Neural cell (in vitro differentiated cells): ENCODE measurements around the gene OPRL1. TPM values are rescaled to one million over a fixed set of nuclear protein-coding genes. Genes with fewer than 3 reads are reported as not detected.

Experiments used
- H2AFZ ChIP-seq: fragments of 200-600, 300-800 bp; sonication (generic), shearing (Covaris generic); 2 replicates; pipeline ENCODE4 v1.6.0; 2014; ENCODE audit warnings: low read depth, mild to moderate bottlenecking, antibody characterized with exemption, low read length, moderate library complexity
- H3F3A ChIP-seq: fragments of 200-600 bp; shearing (Covaris generic); 2 replicates; pipeline ENCODE4 v1.6.1; 2016; ENCODE audit warnings: mild to moderate bottlenecking, moderate library complexity, mixed read lengths, antibody characterized with exemption, low read length; ENCODE audit not compliant: insufficient read depth, poor library complexity, severe bottlenecking
- H3K27ac ChIP-seq: fragments of 200-600, 300-800 bp; sonication (generic), shearing (Covaris generic); 2 replicates; pipeline ENCODE4 v1.5.1; 2014; ENCODE audit warnings: mild to moderate bottlenecking, low read length, moderate library complexity
- H3K27me3 ChIP-seq: fragments of 300-800, 200-600 bp; sonication (generic), shearing (Covaris generic); 2 replicates; pipeline ENCODE4 v1.6.0; 2014; ENCODE audit warnings: mild to moderate bottlenecking, low read depth, low read length, moderate library complexity; ENCODE audit not compliant: insufficient read depth
- H3K36me3 ChIP-seq: fragments of 300-800, 200-600 bp; sonication (generic), shearing (Covaris generic); 2 replicates; pipeline ENCODE4 v1.5.1; 2014; ENCODE audit warnings: mild to moderate bottlenecking, antibody characterized with exemption, low read length, moderate library complexity; ENCODE audit not compliant: insufficient read depth
- H3K4me2 ChIP-seq: fragments of 300-800, 200-600 bp; sonication (generic), shearing (Covaris generic); 2 replicates; pipeline ENCODE4 v1.6.0; 2014; ENCODE audit warnings: mild to moderate bottlenecking, low read length
- H3K4me3 ChIP-seq: fragments of 300-800, 200-600 bp; sonication (generic), shearing (Covaris generic); 2 replicates; pipeline ENCODE4 v1.5.1; 2014; ENCODE audit warnings: mild to moderate bottlenecking, low read length, moderate library complexity
- H3K79me2 ChIP-seq: fragments of 200-600 bp; shearing (Covaris generic); replicated peaks from 2 replicates; pipeline ENCODE4 v1.6.0; 2014; ENCODE audit warnings: mild to moderate bottlenecking, low read length, moderate library complexity; ENCODE audit not compliant: insufficient read depth
- H3K9ac ChIP-seq: fragments of 300-800, 200-600 bp; sonication (generic), shearing (Covaris generic); 2 replicates; pipeline ENCODE4 v1.6.1; 2016; ENCODE audit warnings: mild to moderate bottlenecking, low read length, mixed read lengths
- H3K9me2 ChIP-seq: fragments of 200-600 bp; shearing (Covaris generic); 2 replicates; pipeline ENCODE4 v1.6.1; 2016; ENCODE audit warnings: mild to moderate bottlenecking, low read length, mixed read lengths; ENCODE audit not compliant: insufficient read depth
- H3K9me3 ChIP-seq: fragments of 200-600, 300-800 bp; sonication (generic), shearing (Covaris generic); 2 replicates; pipeline ENCODE4 v1.6.1; 2016; ENCODE audit warnings: mild to moderate bottlenecking, mixed run types, low read length, moderate library complexity, mixed read lengths
- H4K20me1 ChIP-seq: fragments of 200-600 bp; shearing (Covaris generic); 2 replicates; pipeline ENCODE4 v1.6.1; 2016; ENCODE audit warnings: mild to moderate bottlenecking, mixed run types; ENCODE audit not compliant: insufficient read depth
- EP300 ChIP-seq: fragments of 450-650 bp; conservative IDR thresholded peaks from 2 replicates; pipeline ENCODE4 v1.6.1; 2014; ENCODE audit warnings: antibody characterized with exemption, mild to moderate bottlenecking, moderate library complexity; ENCODE audit not compliant: poor library complexity, severe bottlenecking
- EZH2 ChIP-seq: fragments of 200-600, 300-800 bp; shearing (Covaris generic), sonication (generic); IDR thresholded peaks from 2 replicates; pipeline ENCODE4 v1.6.1; 2014; ENCODE audit warnings: antibody characterized with exemption, low read length, borderline replicate concordance, mild to moderate bottlenecking; ENCODE audit not compliant: insufficient read depth, poor library complexity, severe bottlenecking
- MXI1 ChIP-seq: fragments of 450-650 bp; conservative IDR thresholded peaks from 2 replicates; pipeline ENCODE4 v1.6.1; 2014; ENCODE audit warnings: antibody characterized with exemption, mild to moderate bottlenecking; ENCODE audit not compliant: poor library complexity, severe bottlenecking
- POLR2AphosphoS5 ChIP-seq: IDR thresholded peaks from 2 replicates; pipeline ENCODE4 v1.6.1; 2012
- RAD21 ChIP-seq: fragments of 450-650 bp; conservative IDR thresholded peaks from 2 replicates; pipeline ENCODE4 v1.6.1; 2014; ENCODE audit warnings: antibody characterized with exemption, mild to moderate bottlenecking, moderate library complexity
- SMC3 ChIP-seq: fragments of 450-650 bp; conservative IDR thresholded peaks from 2 replicates; pipeline ENCODE4 v1.6.1; 2014; ENCODE audit warnings: antibody characterized with exemption, mild to moderate bottlenecking, moderate library complexity; ENCODE audit not compliant: poor library complexity
- TAF1 ChIP-seq: IDR thresholded peaks from 2 replicates; pipeline ENCODE4 v1.6.1; 2012; ENCODE audit warnings: low read depth
- polyA plus RNA-seq: library from polyadenylated mRNA; depleted of rRNA; stranded (reverse); fragments of >200 nt; gene quantifications from 2 replicates; pipeline ENCODE4 v1.2.3, GENCODE V29; 2014
- TF ChIP-seq, protein P1 (sequence below): fragments of 450-650 bp; IDR thresholded peaks from 2 replicates; pipeline ENCODE4 v1.5.1; 2014; ENCODE audit warnings: antibody characterized with exemption, mild to moderate bottlenecking, moderate library complexity; ENCODE audit not compliant: poor library complexity, severe bottlenecking
- TF ChIP-seq, protein P2 (sequence below): IDR thresholded peaks from 2 replicates; pipeline ENCODE4 v1.6.1; 2012; ENCODE audit warnings: borderline replicate concordance

Gene OPRL1
- polyA plus RNA-seq, 1 donor from 2014 or later = 18.3 TPM

GRCh38 chr20:64035933-64036345, 43.9 kb upstream of the OPRL1 start, which contains the start of gene C20orf204:
Gene C20orf204 (plus strand): TSS chr20:64036182. CDS start chr20:64036324, 142 bp downstream.
- Histone ChIP-seq H3K9me3 (no peaks in the 10 kb centered on the region), H3K4me2 (no peak within 1 kb of the TSS), H3K9me2 (no peaks in the 10 kb centered on the region), H3K4me3 (no peak within 1 kb of the TSS), H3K27me3 (peaks cover 42% of the 10 kb centered on the region), H3F3A (no peaks in the 10 kb centered on the region), H3K36me3 (no peaks in the 10 kb centered on the region), H3K79me2 (no peaks in the 10 kb centered on the region), H2AFZ (no peak within 1 kb of the TSS), H3K9ac (no peak within 1 kb of the TSS), H4K20me1 (no peaks in the 10 kb centered on the region), H3K27ac (no peak within 1 kb of the TSS)
- TF ChIP-seq EP300 (no peak), POLR2AphosphoS5 (no peak)

DNA sequence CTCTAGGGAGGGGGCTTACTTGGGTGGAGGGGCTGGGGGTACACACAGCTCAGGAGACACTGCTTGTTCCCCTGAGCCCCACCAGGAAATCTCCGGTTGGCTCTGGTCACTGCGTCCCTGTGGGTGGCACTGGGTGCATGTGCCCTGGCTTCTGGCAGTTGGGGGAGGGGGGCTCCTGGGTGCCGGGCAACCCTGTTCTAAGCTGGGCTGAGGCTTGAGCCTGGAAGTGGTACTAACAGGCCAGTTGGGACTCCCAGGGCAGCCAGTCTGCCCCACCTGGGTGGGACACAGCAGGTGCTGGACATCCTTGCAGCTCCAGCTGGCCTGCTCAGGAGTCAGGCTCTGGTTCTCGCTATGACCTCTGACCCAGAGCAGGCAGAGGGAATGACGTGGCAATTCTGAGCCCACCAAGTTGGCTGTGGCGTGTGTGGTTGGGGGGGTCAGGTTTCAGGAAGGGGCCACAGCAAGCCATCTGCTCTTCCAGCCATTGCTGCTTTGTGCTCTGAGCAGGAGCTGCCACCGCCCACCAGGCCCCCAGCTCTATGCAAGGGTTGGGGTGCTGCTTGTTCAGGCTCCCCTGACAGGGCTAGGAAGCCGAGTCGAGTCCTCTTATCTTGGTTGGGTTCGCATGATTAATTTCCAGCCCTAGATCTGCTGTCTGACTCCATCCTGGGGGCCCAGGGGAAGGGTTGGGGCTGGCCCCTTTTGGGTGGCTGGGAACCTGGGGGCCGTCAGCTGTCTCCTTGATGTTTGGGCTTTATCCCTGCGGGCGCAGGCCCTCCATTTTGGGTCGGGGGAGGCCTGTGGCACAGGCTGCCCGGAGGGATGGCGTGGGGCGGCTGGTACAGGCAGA, 43.3 kb upstream of the OPRL1 start:
- Histone ChIP-seq H4K20me1 (no peaks in the 10 kb centered on the region), H3K9me2 (no peaks in the 10 kb centered on the region), H3K27ac (no peak overlapping the region), H3K36me3 (no peaks in the 10 kb centered on the region), H2AFZ (no peak overlapping the region), H3K9ac (no peak overlapping the region), H3K4me3 (no peak overlapping the region), H3F3A (no peaks in the 10 kb centered on the region), H3K4me2 (no peak overlapping the region), H3K79me2 (no peaks in the 10 kb centered on the region), H3K27me3 (peaks cover 48% of the 10 kb centered on the region), H3K9me3 (no peaks in the 10 kb centered on the region)
- TF ChIP-seq, protein P1, sequence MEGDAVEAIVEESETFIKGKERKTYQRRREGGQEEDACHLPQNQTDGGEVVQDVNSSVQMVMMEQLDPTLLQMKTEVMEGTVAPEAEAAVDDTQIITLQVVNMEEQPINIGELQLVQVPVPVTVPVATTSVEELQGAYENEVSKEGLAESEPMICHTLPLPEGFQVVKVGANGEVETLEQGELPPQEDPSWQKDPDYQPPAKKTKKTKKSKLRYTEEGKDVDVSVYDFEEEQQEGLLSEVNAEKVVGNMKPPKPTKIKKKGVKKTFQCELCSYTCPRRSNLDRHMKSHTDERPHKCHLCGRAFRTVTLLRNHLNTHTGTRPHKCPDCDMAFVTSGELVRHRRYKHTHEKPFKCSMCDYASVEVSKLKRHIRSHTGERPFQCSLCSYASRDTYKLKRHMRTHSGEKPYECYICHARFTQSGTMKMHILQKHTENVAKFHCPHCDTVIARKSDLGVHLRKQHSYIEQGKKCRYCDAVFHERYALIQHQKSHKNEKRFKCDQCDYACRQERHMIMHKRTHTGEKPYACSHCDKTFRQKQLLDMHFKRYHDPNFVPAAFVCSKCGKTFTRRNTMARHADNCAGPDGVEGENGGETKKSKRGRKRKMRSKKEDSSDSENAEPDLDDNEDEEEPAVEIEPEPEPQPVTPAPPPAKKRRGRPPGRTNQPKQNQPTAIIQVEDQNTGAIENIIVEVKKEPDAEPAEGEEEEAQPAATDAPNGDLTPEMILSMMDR = no peak
- no peak for TF ChIP-seq MXI1
- no peak for TF ChIP-seq EZH2
- no peak for TF ChIP-seq EP300
- TF ChIP-seq, protein P2, sequence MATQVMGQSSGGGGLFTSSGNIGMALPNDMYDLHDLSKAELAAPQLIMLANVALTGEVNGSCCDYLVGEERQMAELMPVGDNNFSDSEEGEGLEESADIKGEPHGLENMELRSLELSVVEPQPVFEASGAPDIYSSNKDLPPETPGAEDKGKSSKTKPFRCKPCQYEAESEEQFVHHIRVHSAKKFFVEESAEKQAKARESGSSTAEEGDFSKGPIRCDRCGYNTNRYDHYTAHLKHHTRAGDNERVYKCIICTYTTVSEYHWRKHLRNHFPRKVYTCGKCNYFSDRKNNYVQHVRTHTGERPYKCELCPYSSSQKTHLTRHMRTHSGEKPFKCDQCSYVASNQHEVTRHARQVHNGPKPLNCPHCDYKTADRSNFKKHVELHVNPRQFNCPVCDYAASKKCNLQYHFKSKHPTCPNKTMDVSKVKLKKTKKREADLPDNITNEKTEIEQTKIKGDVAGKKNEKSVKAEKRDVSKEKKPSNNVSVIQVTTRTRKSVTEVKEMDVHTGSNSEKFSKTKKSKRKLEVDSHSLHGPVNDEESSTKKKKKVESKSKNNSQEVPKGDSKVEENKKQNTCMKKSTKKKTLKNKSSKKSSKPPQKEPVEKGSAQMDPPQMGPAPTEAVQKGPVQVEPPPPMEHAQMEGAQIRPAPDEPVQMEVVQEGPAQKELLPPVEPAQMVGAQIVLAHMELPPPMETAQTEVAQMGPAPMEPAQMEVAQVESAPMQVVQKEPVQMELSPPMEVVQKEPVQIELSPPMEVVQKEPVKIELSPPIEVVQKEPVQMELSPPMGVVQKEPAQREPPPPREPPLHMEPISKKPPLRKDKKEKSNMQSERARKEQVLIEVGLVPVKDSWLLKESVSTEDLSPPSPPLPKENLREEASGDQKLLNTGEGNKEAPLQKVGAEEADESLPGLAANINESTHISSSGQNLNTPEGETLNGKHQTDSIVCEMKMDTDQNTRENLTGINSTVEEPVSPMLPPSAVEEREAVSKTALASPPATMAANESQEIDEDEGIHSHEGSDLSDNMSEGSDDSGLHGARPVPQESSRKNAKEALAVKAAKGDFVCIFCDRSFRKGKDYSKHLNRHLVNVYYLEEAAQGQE = no peak
- TF ChIP-seq TAF1 = no peak
- no peak for TF ChIP-seq SMC3
- no peak for TF ChIP-seq RAD21
- TF ChIP-seq POLR2AphosphoS5 = no peak
